PC-3 (cell line): ENCODE results near the gene P2RY14. TPM values are rescaled to one million over a fixed set of nuclear protein-coding genes. Genes with fewer than 3 reads are reported as not detected.
A peak's percentile ranks its signal among the peaks of the same experiment; 100 is the strongest.

Experiments
- ATAC-seq: fragments of 200-7000 bp; cut with Tn5 transposase; 2 replicates; pipeline ENCODE4 v1.9.1; 2020; ENCODE audit warnings: mild to moderate bottlenecking, moderate library complexity
- BruUV-seq: library from RNA; stranded (reverse); fragments of 400-500 nt; replicated peaks from 2 replicates; lab custom pipeline; 2021; lab: Mats Ljungman, UMichigan
- CTCF ChIA-PET: fragments of 300-600 bp; sonication (Branson Sonifier 250); formaldehyde crosslinking; loops from one replicate; lab custom pipeline; 2022; ENCODE audit warnings: antibody characterized with exemption; lab: Charles Lee
- POLR2A ChIA-PET: fragments of 300-600 bp; sonication (Branson Sonifier 250); formaldehyde crosslinking; loops from one replicate; lab custom pipeline; 2022; ENCODE audit warnings: antibody characterized with exemption; ENCODE audit not compliant: unreplicated experiment; lab: Charles Lee
- DNase-seq: peaks from one replicate; pipeline ENCODE4 v3.0.0-alpha.2; 2015
- H2AFZ ChIP-seq: fragments of 300-600 bp; sonication (generic); 2 replicates; pipeline ENCODE4 v1.6.0; 2016; ENCODE audit warnings: antibody characterized with exemption, low read length
- H3F3A ChIP-seq: fragments of 300-600 bp; sonication (generic); one replicate; pipeline ENCODE4 v1.6.0; 2017; ENCODE audit warnings: antibody characterized with exemption, low read length, control low read depth, mild to moderate bottlenecking; ENCODE audit not compliant: unreplicated experiment
- H3K27ac ChIP-seq: fragments of 300-600 bp; sonication (generic); 2 replicates; pipeline ENCODE4 v1.5.1; 2016; ENCODE audit warnings: mild to moderate bottlenecking, low read length
- H3K27me3 ChIP-seq: fragments of 300-600 bp; sonication (generic); 2 replicates; pipeline ENCODE4 v1.6.1; 2016; ENCODE audit warnings: low read length, mixed read lengths
- H3K36me3 ChIP-seq: fragments of 300-600 bp; sonication (generic); 2 replicates; pipeline ENCODE4 v1.6.1; 2016; ENCODE audit warnings: low read depth, mixed run types, low read length, mixed read lengths
- H3K4me1 ChIP-seq: fragments of 300-600 bp; sonication (generic); 2 replicates; pipeline ENCODE4 v1.5.1; 2016; ENCODE audit warnings: low read length; ENCODE audit not compliant: insufficient read depth
- H3K4me2 ChIP-seq: fragments of 300-600 bp; sonication (generic); 2 replicates; pipeline ENCODE4 v1.6.0; 2016; ENCODE audit warnings: low read length
- H3K4me3 ChIP-seq: fragments of 300-600 bp; sonication (generic); 2 replicates; pipeline ENCODE4 v1.5.1; 2016; ENCODE audit warnings: mild to moderate bottlenecking, low read length, mixed read lengths
- H3K79me2 ChIP-seq: fragments of 300-600 bp; sonication (generic); 2 replicates; pipeline ENCODE4 v1.6.1; 2017; ENCODE audit warnings: low read length, mixed read lengths
- H3K9ac ChIP-seq: fragments of 300-600 bp; sonication (generic); 2 replicates; pipeline ENCODE4 v1.6.0; 2016; ENCODE audit warnings: mild to moderate bottlenecking, low read length
- H3K9me2 ChIP-seq: fragments of 300-600 bp; sonication (generic); replicated peaks from 2 replicates; pipeline ENCODE4 v1.6.1; 2016; ENCODE audit warnings: mixed run types, low read length, mixed read lengths
- H3K9me3 ChIP-seq: fragments of 300-600 bp; sonication (generic); 2 replicates; pipeline ENCODE4 v1.6.1; 2016; ENCODE audit warnings: low read length, mixed read lengths
- H4K20me1 ChIP-seq: fragments of 300-600 bp; sonication (generic); 2 replicates; pipeline ENCODE4 v1.6.1; 2016; ENCODE audit warnings: low read length, mixed read lengths
- CTCF ChIP-seq: fragments of 300-600 bp; sonication (generic); conservative IDR thresholded peaks from 2 replicates; pipeline ENCODE4 v1.5.1; 2017; ENCODE audit warnings: antibody characterized with exemption, low read depth, mild to moderate bottlenecking, low read length
- EZH2 ChIP-seq: fragments of 300-600 bp; sonication (generic); IDR thresholded peaks from one replicate; pipeline ENCODE4 v1.6.1; 2017; ENCODE audit warnings: antibody characterized with exemption, mild to moderate bottlenecking, low read length; ENCODE audit not compliant: unreplicated experiment
- EZH2phosphoT487 ChIP-seq: fragments of 300-600 bp; sonication (generic); IDR thresholded peaks from 2 replicates; pipeline ENCODE4 v1.6.1; 2018; ENCODE audit warnings: mild to moderate bottlenecking, antibody characterized with exemption, low read length, borderline replicate concordance
- intact Hi-C: fragments of 100-400 bp; cut with micrococcal nuclease; formaldehyde crosslinking; loops from 2 replicates; pipeline ENCODE4 v1.9.0; 2023
- total RNA-seq: library from RNA; depleted of rRNA; stranded (reverse); fragments of >200 nt; gene quantifications from 2 replicates; pipeline ENCODE4 v1.2.3, GENCODE V29; 2014; rRNA removed

The P2RY14 gene
- total RNA-seq, 1 experiment from 2014 or later, result not detected

- TF ChIP-seq CTCF (peak; percentile 61), EZH2phosphoT487 (no peak)
- no peak for ATAC-seq
Observed at GRCh38 chr3:151166161-151166560, 112.2 kb downstream of the P2RY14 start.

DNA sequence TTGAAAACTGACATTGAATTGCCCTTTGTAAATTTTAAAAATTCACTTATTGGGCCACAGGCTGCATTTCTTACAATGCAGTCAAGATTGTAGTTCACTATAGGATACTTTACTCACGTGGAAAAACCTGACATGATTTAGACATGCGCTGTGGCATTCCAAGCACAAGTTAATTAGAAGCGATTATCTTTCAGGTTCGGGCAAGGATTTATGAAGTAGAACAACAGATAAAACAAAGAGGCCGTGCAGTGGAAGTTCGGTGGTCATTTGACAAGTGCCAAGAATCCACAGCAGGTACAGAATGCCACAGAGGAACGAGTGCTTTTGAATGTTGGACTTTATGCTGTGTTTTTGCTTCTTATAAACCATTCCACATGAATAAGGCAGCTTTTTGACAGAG lies 113.1 kb downstream of the P2RY14 start:
- Histone ChIP-seq H3K79me2 (no peaks in the 10 kb centered on the region), H3K4me3 (no peak overlapping the region), H3F3A (no peaks in the 10 kb centered on the region), H3K9me3 (no peaks in the 10 kb centered on the region), H3K4me1 (no peaks in the 10 kb centered on the region), H4K20me1 (no peaks in the 10 kb centered on the region), H3K9ac (no peak overlapping the region), H3K27me3 (no peaks in the 10 kb centered on the region), H3K9me2 (no peaks in the 10 kb centered on the region), H3K4me2 (no peak overlapping the region), H2AFZ (no peak overlapping the region), H3K27ac (no peak overlapping the region), H3K36me3 (no peaks in the 10 kb centered on the region)
- intact Hi-C loops, result loop anchor here (10.0 kb wide), 1 partner anchor 260 kb away; no protein-coding TSS in a partner anchor
- TF ChIP-seq EZH2phosphoT487 (no peak), EZH2 (no peak), CTCF (no peak)
- ATAC-seq (no peak), DNase-seq (no peak)
- no TSS peak for BruUV-seq
- POLR2A ChIA-PET, result no interaction called here
- CTCF ChIA-PET, result no interaction called here

More at GRCh38 chr3:151166161-151166560, 112.2 kb downstream of the P2RY14 start:
- no peak overlapping the region for H2AFZ ChIP-seq
- H3K4me1 ChIP-seq, result no peaks in the 10 kb centered on the region
- no peak overlapping the region for H3K4me2 ChIP-seq
- no peak overlapping the region for H3K9ac ChIP-seq
- no peaks in the 10 kb centered on the region for H3F3A ChIP-seq
- H3K79me2 ChIP-seq, result no peaks in the 10 kb centered on the region
- H3K9me3 ChIP-seq, result no peaks in the 10 kb centered on the region
- H3K4me3 ChIP-seq, result no peak overlapping the region
- H3K27ac ChIP-seq, result no peak overlapping the region
- CTCF ChIA-PET, result no interaction called here
- BruUV-seq, result no TSS peak
- no peaks in the 10 kb centered on the region for H4K20me1 ChIP-seq
- H3K27me3 ChIP-seq, result no peaks in the 10 kb centered on the region
- no peaks in the 10 kb centered on the region for H3K36me3 ChIP-seq
- intact Hi-C loops, result loop anchor here (10.0 kb wide), 1 partner anchor 259 kb away; no protein-coding TSS in a partner anchor
- DNase-seq, result peak; percentile 28
- no peaks in the 10 kb centered on the region for H3K9me2 ChIP-seq
- POLR2A ChIA-PET, result no interaction called here

Other genes with a start within 250 kb of the P2RY14 start
- 0.55 and 0.92 TPM in 2 replicates for gene MED12L, start 192.9 kb downstream of the P2RY14 start, total RNA-seq
- gene GPR171, start 75.3 kb downstream of the P2RY14 start, total RNA-seq, result not detected in 2 replicates
- 13.3 and 14.5 TPM in 2 replicates for gene GPR87, start 38.3 kb upstream of the P2RY14 start, total RNA-seq
- not detected in 2 replicates for gene P2RY13, start 51.0 kb upstream of the P2RY14 start, total RNA-seq
- not detected in 2 replicates for gene P2RY12, start 106.2 kb upstream of the P2RY14 start, total RNA-seq
- 0.12 and 0.66 TPM in 2 replicates for gene IGSF10, start 182.5 kb upstream of the P2RY14 start, total RNA-seq